Stimulated activated CD8-positive, alpha-beta memory T cell treated with anti-CD3 and anti-CD28 coated beads, Interleukin-4, amount 100 ng/mL, for 48 hours (primary cell): ENCODE results near the gene MYO1H.

Experiments
- DNase-seq: peaks from one replicate; pipeline ENCODE4 v3.0.0-alpha.2; 2020

Gene MYO1H

GRCh38 chr12:109476807-109477184 is 129.1 kb downstream of the MYO1H start:
- DNase-seq, result no peak

GRCh38 chr12:109477185-109477962 is 129.7 kb downstream of the MYO1H start, which contains the start of the genes KCTD10 and UBE3B:
Gene KCTD10 (minus strand): TSS chr12:109477300. CDS start chr12:109477262, 38 bp downstream.
Gene UBE3B (plus strand): TSS chr12:109477634. CDS start chr12:109483552, 5,918 bp downstream.
- peak; percentile 92 for DNase-seq

GRCh38 chr12:109477963-109478315 is 130.2 kb downstream of the MYO1H start:
- DNase-seq, result no peak

- DNase-seq, result no peak
These were observed 132.1 kb downstream of the MYO1H start for GRCh38 chr12:109479761-109480160.

GRCh38 chr12:109480356-109480755 is 132.7 kb downstream of the MYO1H start:
- DNase-seq, result no peak

GRCh38 chr12:109481863-109482262 is 134.2 kb downstream of the MYO1H start:
- DNase-seq, result no peak

- DNase-seq, result no peak
These were observed 134.8 kb downstream of the MYO1H start for GRCh38 chr12:109482491-109482890.

GRCh38 chr12:109482894-109483293 is 135.2 kb downstream of the MYO1H start:
- DNase-seq, result no peak

- no peak for DNase-seq
These were observed 135.6 kb downstream of the MYO1H start for GRCh38 chr12:109483346-109483745.

- no peak for DNase-seq
These were observed 137.5 kb downstream of the MYO1H start for GRCh38 chr12:109485201-109485600.

- DNase-seq, result no peak
These were observed 139.7 kb downstream of the MYO1H start for GRCh38 chr12:109487181-109488050.

GRCh38 chr12:109488051-109488665 is 140.5 kb downstream of the MYO1H start:
- DNase-seq, result no peak

GRCh38 chr12:109489016-109489954 is 141.6 kb downstream of the MYO1H start:
- DNase-seq, result no peak

GRCh38 chr12:109489955-109490565 is 142.4 kb downstream of the MYO1H start:
- no peak for DNase-seq

GRCh38 chr12:109491671-109492070 is 144.0 kb downstream of the MYO1H start:
- no peak for DNase-seq

GRCh38 chr12:109492371-109492770 is 144.7 kb downstream of the MYO1H start:
- DNase-seq, result no peak

GRCh38 chr12:109493090-109493489 is 145.4 kb downstream of the MYO1H start:
- no peak for DNase-seq

GRCh38 chr12:109493938-109494337 is 146.2 kb downstream of the MYO1H start:
- no peak for DNase-seq

GRCh38 chr12:109494348-109494881 is 146.7 kb downstream of the MYO1H start:
- DNase-seq, result no peak

- no peak for DNase-seq
These were observed 147.3 kb downstream of the MYO1H start for GRCh38 chr12:109495012-109495411.

- DNase-seq, result no peak
These were observed 148.6 kb downstream of the MYO1H start for GRCh38 chr12:109496306-109496705.

- no peak for DNase-seq
These were observed 150.0 kb downstream of the MYO1H start for GRCh38 chr12:109497675-109498074.
